HK-2 (cell line): ENCODE data around the gene PUS7L.
"Not testable (repeated sequence)": the region's sequence is repeated elsewhere in the genome, so short reads cannot be mapped to it uniquely, and the experiment has no call there.

ENCODE experiments used
- DNase-seq: peaks from one replicate; pipeline ENCODE4 v3.0.0-alpha.2; 2018; ENCODE audit not compliant: unreplicated experiment

Gene PUS7L, protein sequence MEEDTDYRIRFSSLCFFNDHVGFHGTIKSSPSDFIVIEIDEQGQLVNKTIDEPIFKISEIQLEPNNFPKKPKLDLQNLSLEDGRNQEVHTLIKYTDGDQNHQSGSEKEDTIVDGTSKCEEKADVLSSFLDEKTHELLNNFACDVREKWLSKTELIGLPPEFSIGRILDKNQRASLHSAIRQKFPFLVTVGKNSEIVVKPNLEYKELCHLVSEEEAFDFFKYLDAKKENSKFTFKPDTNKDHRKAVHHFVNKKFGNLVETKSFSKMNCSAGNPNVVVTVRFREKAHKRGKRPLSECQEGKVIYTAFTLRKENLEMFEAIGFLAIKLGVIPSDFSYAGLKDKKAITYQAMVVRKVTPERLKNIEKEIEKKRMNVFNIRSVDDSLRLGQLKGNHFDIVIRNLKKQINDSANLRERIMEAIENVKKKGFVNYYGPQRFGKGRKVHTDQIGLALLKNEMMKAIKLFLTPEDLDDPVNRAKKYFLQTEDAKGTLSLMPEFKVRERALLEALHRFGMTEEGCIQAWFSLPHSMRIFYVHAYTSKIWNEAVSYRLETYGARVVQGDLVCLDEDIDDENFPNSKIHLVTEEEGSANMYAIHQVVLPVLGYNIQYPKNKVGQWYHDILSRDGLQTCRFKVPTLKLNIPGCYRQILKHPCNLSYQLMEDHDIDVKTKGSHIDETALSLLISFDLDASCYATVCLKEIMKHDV

GRCh38 chr12:43758728-43759563, at the start of gene PUS7L, which contains the start of gene IRAK4:
TSS of gene PUS7L (minus strand) at chr12:43758790. CDS start at chr12:43755245, 3,545 bp downstream.
TSS of gene IRAK4 (plus strand) at chr12:43758951. CDS start at chr12:43768112, 9,161 bp downstream.
- peak; percentile 94 for DNase-seq

DNA sequence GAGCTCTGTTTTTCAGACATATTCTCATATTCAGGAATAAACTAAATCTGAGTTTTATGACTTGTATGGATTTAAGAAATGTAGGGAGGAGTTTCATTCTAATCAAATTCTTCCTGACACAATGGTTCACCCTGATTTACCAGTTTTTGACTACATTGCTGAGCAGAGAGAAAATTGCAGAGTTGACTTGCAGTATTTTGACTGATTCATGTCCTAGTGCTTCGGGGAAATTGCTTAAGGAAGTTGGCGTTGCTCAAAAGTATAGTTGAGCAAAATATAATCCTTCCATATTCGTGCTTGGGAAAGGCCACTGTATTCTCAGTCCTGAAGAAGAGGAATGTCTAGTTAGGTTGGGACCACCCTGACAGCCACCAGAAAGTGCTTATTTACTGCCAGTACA, 48.8 kb upstream of the PUS7L start:
- no peak for DNase-seq

DNA sequence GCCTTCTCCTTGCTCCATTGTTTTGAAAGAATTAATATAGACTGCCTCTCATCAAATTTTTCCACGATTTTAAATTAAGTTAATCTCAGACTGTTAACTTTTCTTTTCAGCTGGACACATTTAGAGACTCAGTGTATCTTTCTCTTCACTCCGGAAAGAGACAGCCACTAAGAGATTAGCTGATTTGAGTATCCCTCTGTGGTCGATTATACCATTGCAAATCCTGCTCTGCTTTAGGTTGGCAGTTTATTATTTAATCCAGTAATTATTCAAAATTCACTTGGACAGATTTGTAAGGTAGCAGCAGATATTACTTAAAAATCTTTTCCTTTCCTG, 48.1 kb upstream of the PUS7L start:
- DNase-seq, result no peak

GRCh38 chr12:43805860-43806736, 47.5 kb upstream of the PUS7L start, which contains the start of gene TWF1:
TSS of gene TWF1 (minus strand) at chr12:43806317. CDS start at chr12:43806245, 72 bp downstream.
- peak; percentile 87 for DNase-seq

DNA sequence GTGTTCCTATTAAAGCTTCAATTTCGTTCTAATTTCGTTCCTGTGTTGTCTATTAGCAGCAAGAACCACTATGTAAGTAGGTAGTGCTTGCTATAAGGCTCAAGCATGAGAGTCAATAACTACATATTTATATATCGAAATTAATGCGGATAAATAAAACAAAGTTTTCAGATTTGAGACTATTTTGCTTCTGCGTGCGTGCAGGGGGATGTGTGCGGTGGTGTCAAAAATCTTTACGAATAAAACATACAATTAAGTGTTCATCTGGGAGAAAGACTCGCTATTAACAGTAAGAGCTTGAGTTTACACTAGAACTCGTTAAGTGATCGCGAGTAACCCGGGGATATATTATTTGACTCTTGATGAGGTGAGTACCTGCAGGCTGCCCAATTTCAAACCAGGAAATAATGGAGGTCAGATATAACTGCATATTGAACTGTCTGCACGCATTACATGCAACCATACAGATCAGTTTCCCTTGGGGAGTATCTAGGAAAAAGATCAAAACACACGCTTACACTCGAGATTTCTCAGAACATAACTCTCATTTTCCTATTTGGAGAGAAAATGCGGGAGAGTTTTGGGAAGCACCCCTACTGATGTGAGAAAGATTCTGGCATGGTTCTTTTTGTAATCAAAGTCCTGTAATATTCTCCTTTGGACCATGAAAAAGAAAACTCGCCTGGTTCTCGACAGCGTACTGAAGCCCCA, 46.7 kb upstream of the PUS7L start:
- no peak for DNase-seq

DNA sequence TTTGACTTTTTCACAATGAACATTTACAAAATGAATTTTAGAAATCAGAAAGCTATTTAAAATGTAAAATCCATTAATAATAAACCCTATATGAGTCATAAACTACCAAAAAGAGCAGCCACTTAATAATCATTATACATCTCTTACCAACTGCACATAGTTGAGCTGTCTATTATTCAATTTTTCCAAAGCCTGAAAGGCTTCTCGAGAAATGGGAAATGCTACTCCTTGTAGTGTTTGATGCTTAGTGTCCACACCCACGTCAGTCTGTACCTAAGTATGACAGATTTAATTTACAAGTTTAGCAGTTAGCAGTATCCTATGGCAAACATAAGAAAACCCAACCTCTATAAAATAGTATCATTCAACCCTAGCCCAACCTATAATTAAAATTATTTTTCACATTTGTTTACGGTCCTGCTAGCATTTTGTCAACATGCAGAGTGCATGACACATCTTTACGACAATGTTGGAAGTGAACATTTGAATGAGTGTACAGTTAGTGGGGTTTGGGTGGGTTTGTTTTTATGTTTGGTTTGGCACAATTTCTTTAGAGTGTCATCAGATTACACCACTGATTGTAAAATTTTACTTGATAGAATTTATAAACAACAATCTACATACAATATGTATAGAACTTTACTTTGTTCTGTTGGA, 39.1 kb upstream of the PUS7L start:
- DNase-seq, result no peak

DNA sequence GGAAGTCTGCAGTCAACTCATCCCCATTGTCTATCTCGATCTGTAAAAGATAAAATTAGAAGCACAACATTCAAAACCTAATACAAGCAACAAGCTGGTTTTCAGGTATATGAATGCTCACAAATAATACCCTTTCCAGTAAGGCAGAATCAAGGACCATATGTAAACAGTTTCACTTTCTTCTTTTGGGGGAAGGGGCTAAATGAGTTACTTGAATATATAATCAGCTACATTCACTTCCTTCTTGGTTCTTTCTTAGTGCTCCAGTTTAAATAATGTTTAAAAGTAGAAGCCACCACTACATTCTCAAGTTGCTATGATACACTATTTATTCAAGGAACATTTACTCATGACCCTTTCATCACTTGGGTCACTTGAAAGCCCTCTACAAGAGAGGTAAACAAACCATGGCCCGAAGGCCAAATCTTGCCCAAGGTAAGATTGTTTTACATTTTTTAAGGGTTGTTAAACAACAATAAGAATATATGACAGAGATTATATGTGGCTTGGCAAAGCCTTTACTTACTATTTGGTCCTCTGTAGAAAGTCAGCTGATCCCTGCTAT, 37.2 kb upstream of the PUS7L start:
- no peak for DNase-seq

DNA sequence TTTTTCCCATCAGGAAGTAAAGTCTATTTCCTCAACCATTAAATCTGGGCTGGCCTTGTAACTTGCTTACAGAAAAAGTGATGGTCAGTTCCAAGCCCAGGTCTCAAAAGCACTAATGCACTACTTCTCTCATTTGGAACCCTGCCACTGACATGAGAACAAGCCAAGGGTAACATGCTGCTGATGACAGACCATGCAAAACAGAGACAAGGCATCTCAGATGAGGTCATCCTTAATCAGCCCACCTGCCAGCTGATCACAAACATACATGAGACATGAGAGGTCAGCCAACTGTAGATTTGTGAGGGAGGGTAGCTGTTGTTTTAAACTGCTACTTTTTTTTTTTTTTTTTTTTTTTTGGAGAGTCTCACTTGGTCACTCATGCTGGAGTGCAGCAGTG, 31.4 kb upstream of the PUS7L start:
- no peak for DNase-seq

DNA sequence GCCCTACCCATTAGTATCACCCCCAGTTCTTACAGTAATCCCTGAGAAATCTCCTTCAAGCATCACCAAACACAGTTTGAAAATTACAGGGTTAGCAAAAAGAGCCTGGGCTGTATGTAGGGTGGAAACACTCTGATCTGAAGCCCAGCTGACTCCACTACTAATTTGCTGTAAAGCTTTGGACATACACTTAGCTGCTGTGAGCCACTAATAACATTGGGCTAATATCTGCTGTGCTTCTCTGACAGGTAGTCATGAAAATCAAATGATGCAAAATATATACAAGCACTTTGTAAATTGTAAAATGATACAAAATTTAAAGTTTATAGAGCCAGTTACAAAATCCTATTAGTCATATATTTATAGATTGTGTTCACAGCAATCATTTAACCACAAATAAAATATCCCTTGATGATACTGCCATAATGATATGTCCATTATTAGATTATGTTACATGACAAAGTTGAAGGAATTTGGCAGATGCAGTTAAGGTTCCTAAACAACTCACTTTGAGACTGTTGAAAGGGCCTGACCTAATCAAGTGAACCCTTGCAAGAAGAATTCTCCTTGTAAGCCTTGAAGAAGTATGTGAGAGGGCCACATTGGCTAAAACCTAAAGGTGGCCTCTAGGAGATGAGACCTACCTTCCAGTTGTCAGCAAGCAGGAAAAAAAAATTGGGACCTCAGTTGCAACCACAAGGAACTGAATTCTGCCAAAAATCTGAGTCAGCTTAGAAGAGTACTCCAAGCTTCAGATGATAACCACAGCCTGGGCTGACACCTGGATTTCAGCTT, 28.5 kb upstream of the PUS7L start:
- no peak for DNase-seq

GRCh38 chr12:43776498-43776897, 17.9 kb upstream of the PUS7L start:
- no peak for DNase-seq

- no peak for DNase-seq
Observed at GRCh38 chr12:43766291-43766690, 7.7 kb upstream of the PUS7L start.

DNA sequence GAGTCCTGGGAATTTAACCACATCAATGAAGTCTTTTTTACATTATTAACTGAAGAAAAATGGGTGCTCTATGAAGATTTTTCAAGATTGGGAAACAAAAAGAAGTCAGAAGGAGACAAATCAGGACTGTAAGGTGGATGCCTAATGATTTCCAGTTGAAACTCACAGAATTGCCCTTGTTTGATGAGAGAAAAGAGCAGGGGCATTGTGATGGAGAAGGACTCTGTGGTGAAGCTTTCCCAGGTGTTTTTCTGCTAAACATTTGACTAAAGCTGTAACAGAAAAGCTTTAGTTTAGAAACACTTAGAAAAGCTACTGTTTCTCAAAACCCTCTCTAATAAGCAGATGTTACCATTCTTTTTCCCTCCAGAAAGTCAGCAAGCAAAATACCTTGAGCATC, 5.9 kb upstream of the PUS7L start:
- DNase-seq, result no peak

DNA sequence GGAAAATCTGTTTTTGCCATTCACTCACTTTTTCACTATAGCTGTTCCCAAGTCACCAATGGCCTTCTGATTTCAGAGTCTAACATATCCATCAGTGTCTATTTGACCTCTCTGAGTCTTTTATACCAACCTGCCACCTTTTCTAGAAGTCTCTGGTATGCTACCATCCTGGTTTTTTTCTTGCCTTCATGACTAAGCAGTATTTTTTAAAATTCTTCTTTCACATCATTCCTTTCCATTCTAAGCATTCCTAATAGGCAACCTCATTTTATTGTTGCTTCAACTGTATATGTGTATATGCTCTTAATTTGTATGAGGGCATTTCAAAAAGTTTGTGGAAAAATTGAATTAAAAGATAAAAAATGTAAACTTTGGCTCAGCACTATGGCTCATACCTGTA, 5.2 kb upstream of the PUS7L start:
- DNase-seq, result no peak

- DNase-seq, result no peak
Observed at GRCh38 chr12:43762596-43762995, 4.0 kb upstream of the PUS7L start.

- DNase-seq, result no peak
Observed at GRCh38 chr12:43761500-43761899, 2.9 kb upstream of the PUS7L start.

DNA sequence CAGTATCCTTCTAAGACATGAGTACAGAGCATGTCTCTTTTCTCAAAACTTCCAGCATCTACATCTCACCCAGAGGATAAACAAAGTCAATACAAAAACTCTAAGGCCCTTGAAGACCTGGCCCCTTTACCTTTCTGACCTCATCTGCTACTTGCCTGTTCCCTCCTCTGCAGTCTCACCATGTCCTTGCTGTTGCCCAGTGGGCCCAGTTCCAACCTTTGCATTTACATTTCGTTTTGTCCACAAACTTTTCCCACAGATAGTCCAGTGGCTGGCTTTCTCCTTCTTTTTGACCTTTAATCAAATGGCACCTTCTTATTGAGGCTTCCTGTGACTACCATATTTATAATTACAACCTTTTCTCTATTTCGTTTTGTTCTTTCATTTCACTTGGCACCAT, 1.8 kb upstream of the PUS7L start:
- DNase-seq, result no peak

- DNase-seq, result no peak
Observed at GRCh38 chr12:43758247-43758727, 303 bp downstream of the PUS7L start.

DNA sequence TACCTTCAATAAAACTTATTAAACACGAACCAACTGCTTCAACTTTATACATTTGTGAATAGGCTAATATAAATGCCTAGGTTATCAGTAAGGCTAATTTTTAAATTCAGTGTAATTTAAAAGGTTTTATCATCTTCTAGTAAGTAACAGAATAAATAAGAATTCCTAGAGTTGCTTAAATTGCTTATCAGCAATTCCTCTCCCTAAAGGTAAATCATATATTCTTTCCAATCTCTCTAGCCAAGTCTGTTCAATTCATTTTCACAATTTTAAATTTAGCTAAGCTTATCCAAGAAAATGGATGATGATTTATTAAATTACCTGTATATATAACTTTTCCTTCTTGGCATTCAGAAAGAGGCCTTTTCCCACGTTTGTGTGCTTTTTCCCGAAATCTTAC, 4.6 kb downstream of the PUS7L start:
- no peak for DNase-seq

DNA sequence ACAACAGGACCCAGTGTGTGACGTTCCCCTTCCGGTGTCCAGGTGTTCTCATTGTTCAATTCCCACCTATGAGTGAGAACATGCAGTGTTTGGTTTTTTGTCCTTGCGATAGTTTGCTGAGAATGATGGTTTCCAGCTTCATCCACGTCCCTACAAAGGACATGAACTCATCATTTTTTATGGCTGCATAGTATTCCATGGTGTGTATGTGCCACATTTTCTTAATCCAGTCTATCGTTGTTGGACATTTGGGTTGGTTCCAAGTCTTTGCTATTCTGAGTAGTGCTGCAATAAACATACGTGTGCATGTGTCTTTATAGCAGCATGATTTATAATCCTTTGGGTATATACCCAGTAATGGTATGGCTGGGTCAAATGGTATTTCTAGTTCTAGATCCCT, 7.2 kb downstream of the PUS7L start:
- not testable (repeated sequence) for DNase-seq
